NCI-H1436 treated with DMSO at 0.1 percent for 48 hours (cell line): ENCODE data around the gene HSFX4.
A peak's percentile ranks its signal among the peaks of the same experiment; 100 is the strongest.
"Not testable (repeated sequence)": the region's sequence is repeated elsewhere in the genome, so short reads cannot be mapped to it uniquely, and the experiment has no call there.

Experiments used
- DNase-seq: peaks from one replicate; lab custom pipeline; 2025; lab: John Stamatoyannopoulos, UW

HSFX4 gene

GRCh38 chrX:149937871-149938426, 8.6 kb downstream of the HSFX4 start:
- no peak for DNase-seq

GRCh38 chrX:149938427-149938880, 9.1 kb downstream of the HSFX4 start, which contains the start of gene EOLA2:
Gene EOLA2, minus strand, starts transcription at chrX:149938491. Its CDS starts 4,617 bp downstream, at chrX:149933874.
- peak; percentile 88 for DNase-seq

- DNase-seq: peak; percentile 47
Measured at GRCh38 chrX:149938881-149939654, 9.7 kb downstream of the HSFX4 start.

- no peak for DNase-seq
Measured at GRCh38 chrX:149939655-149939904, 10.2 kb downstream of the HSFX4 start.

- peak; percentile 88 for DNase-seq
Measured at GRCh38 chrX:149939905-149940673, 10.7 kb downstream of the HSFX4 start.

GRCh38 chrX:149940674-149941024, 11.3 kb downstream of the HSFX4 start:
- not testable (repeated sequence) for DNase-seq

- DNase-seq: not testable (repeated sequence)
Measured at GRCh38 chrX:149945087-149945670, 15.8 kb downstream of the HSFX4 start.

- not testable (repeated sequence) for DNase-seq
Measured at GRCh38 chrX:149945820-149946219, 16.4 kb downstream of the HSFX4 start.

- DNase-seq: not testable (repeated sequence)
Measured at GRCh38 chrX:149946932-149947331, 17.6 kb downstream of the HSFX4 start.

GRCh38 chrX:149948016-149948415, 18.6 kb downstream of the HSFX4 start:
- DNase-seq: no peak

- no peak for DNase-seq
Measured at GRCh38 chrX:149949743-149950436, 20.5 kb downstream of the HSFX4 start.

GRCh38 chrX:149950681-149951080, 21.3 kb downstream of the HSFX4 start:
- DNase-seq: no peak

GRCh38 chrX:149961572-149961971, 32.2 kb downstream of the HSFX4 start:
- DNase-seq: no peak

GRCh38 chrX:149962010-149962409, 32.6 kb downstream of the HSFX4 start:
- DNase-seq: no peak

- no peak for DNase-seq
Measured at GRCh38 chrX:149962859-149963757, 33.7 kb downstream of the HSFX4 start.

GRCh38 chrX:149979126-149979644, 49.8 kb downstream of the HSFX4 start:
- DNase-seq: no peak
